ENCODE results near the gene SLC16A9.

Gene SLC16A9

DNA sequence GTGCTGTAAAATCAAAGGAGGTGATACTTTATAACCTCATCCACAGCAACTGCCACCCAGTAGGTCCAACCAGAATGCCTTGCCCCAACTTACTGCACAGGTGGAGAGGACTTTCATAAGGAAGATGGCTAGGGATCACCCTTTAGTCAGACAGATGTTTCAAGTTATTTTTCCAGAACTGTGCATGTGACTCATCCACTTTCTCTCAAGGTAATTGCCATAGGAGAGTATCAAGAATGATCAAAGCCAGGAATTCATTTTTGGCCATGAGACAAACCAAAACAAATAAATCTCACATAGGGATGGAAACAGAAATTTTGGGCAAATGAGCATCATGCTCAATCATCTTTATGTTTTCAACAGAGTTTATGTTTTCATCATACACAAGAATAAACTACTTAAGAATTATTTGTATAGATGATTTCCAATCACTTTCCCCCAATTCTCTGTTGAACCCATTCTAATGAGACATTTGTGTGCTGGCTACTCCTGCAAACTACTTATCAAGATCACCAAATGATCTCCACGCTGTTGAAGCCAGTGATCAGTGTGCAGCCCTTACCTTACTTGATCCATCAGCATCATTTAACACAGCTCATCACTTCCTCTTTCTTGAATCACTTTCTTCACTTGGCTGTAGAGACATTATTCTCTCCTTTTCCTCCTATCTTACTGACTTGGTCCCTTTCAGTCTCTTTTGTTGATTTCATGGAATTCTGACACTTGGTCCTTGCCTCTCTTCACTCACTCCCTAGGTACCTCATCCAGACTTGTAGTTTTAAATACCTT lies 74.0 kb downstream of the SLC16A9 start:
- Histone ChIP-seq H3K4ac (ENCODE audit: low read depth in 1 of 2, low read length in 2 of 2) (no peak overlapping the region), H2BK15ac (ENCODE audit: low read depth, poor library complexity, severe bottlenecking) (no peak overlapping the region), H2BK120ac (ENCODE audit: low read depth, low read length) (no peak overlapping the region), H3K14ac (ENCODE audit: low read length in 2 of 2) (no peak overlapping the region), H3K9me3 (ENCODE audit: control insufficient read depth, low read length) (no peaks in the 10 kb centered on the region), H3K4me2 (ENCODE audit: low read length, poor library complexity, severe bottlenecking) (no peak overlapping the region), H4K91ac (ENCODE audit: low read length) (no peak overlapping the region), H3K4me1 (ENCODE audit: control insufficient read depth, insufficient read depth, low read depth, low read length) (no peaks in the 10 kb centered on the region), H3K23ac (ENCODE audit: low read length in 2 of 2) (no peak overlapping the region), H4K8ac (ENCODE audit: low read length) (no peak overlapping the region), H3K4me3 (ENCODE audit: insufficient read depth in 1 of 2, low read depth in 1 of 2, low read length in 2 of 2) (no peak overlapping the region), H2BK5ac (ENCODE audit: low read depth, low read length, poor library complexity, severe bottlenecking) (no peak overlapping the region), H3K27me3 (ENCODE audit: control insufficient read depth in 1 of 2, insufficient read depth in 1 of 2, low read length in 2 of 2) (peaks cover 8 to 18% of the 10 kb centered on the region in 2 experiments), H3K9ac (ENCODE audit: low read length) (no peak overlapping the region), H2AK5ac (ENCODE audit: low read length, severe bottlenecking) (no peak overlapping the region), H3K18ac (ENCODE audit: low read depth in 1 of 2, low read length in 2 of 2) (no peak overlapping the region), H3K36me3 (ENCODE audit: control insufficient read depth in 1 of 2, insufficient read depth in 2 of 2, low read depth in 1 of 2, low read length in 2 of 2) (no peaks in the 10 kb centered on the region), H3K27ac (ENCODE audit: low read length, poor library complexity, severe bottlenecking) (no peak overlapping the region), H2BK12ac (ENCODE audit: low read length in 2 of 2) (no peak overlapping the region), H2AFZ (ENCODE audit: low read depth, low read length) (no peak overlapping the region), H3K79me1 (replicated peaks; ENCODE audit: low read length, poor library complexity, severe bottlenecking) (no peaks in the 10 kb centered on the region)
- 69% methylated on average over 1 of the region's 1 CpG for WGBS
- no peak for DNase-seq

DNA sequence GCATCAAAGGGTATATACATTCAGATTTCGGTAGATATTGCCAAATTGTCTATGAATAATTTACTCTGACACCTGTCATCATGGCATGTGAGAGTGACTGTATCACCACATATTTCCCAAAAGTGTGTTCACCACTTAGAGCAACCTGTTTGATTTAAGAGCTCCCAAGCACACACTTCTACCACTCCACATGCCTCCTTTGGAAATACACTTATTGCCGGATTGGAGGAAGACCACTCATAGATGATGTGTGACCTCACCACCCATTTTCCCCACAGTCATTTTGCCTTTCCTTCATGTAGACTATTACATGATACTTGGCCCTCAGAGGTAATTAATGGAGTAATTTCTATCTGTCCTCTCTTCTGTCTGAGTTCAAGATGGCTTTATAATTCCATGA lies 75.5 kb downstream of the SLC16A9 start:
- no peak overlapping the region for H2BK5ac ChIP-seq (ENCODE audit: low read depth, low read length, poor library complexity, severe bottlenecking)
- WGBS, result 94% methylated on average over 2 of the region's 2 CpGs
- no peak overlapping the region for H3K18ac ChIP-seq (ENCODE audit: low read depth in 1 of 2, low read length in 2 of 2)
- H2BK15ac ChIP-seq (ENCODE audit: low read depth, poor library complexity, severe bottlenecking), result no peak overlapping the region
- no peak overlapping the region for H3K4me3 ChIP-seq (ENCODE audit: insufficient read depth in 1 of 2, low read depth in 1 of 2, low read length in 2 of 2)
- H3K27me3 ChIP-seq (ENCODE audit: control insufficient read depth in 1 of 2, insufficient read depth in 1 of 2, low read length in 2 of 2), result peaks cover 12 to 31% of the 10 kb centered on the region in 2 experiments
- no peak overlapping the region for H3K4ac ChIP-seq (ENCODE audit: low read depth in 1 of 2, low read length in 2 of 2)
- H2AFZ ChIP-seq (ENCODE audit: low read depth, low read length), result no peak overlapping the region
- no peak overlapping the region for H4K91ac ChIP-seq (ENCODE audit: low read length)
- H2BK12ac ChIP-seq (ENCODE audit: low read length in 2 of 2), result no peak overlapping the region
- H3K14ac ChIP-seq (ENCODE audit: low read length in 2 of 2), result no peak overlapping the region
- H2AK5ac ChIP-seq (ENCODE audit: low read length, severe bottlenecking), result no peak overlapping the region
- no peak for DNase-seq
- H3K9me3 ChIP-seq (ENCODE audit: control insufficient read depth, low read length), result no peaks in the 10 kb centered on the region
- no peaks in the 10 kb centered on the region for H3K4me1 ChIP-seq (ENCODE audit: control insufficient read depth, insufficient read depth, low read depth, low read length)
- H2BK120ac ChIP-seq (ENCODE audit: low read depth, low read length), result no peak overlapping the region
- H4K8ac ChIP-seq (ENCODE audit: low read length), result no peak overlapping the region
- no peaks in the 10 kb centered on the region for H3K36me3 ChIP-seq (ENCODE audit: control insufficient read depth in 1 of 2, insufficient read depth in 2 of 2, low read depth in 1 of 2, low read length in 2 of 2)
- no peaks in the 10 kb centered on the region for H3K79me1 ChIP-seq (replicated peaks; ENCODE audit: low read length, poor library complexity, severe bottlenecking)
- no peak overlapping the region for H3K9ac ChIP-seq (ENCODE audit: low read length)
- no peak overlapping the region for H3K23ac ChIP-seq (ENCODE audit: low read length in 2 of 2)
- no peak overlapping the region for H3K27ac ChIP-seq (ENCODE audit: low read length, poor library complexity, severe bottlenecking)
- no peak overlapping the region for H3K4me2 ChIP-seq (ENCODE audit: low read length, poor library complexity, severe bottlenecking)

DNA sequence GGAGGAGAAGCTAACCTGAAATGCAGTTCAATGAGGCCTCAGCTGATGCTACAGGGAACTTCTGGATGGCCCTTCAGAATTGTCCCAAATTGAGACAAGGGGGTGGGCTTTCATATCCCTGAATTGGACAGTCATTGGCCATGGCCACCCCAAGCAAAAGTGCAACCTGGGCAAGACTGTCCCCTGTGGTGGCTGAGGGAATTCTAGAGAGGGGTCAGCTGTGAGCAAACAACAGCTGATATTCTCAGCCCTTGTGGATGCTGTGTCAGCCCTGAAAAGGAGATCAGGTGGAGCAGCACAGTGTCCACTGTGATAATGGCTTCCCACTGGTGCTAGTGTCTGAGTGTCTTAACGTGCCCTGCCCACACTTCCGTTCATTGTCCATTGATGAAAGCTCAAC lies 76.6 kb downstream of the SLC16A9 start:
- Histone ChIP-seq H3K14ac (ENCODE audit: low read length in 2 of 2) (no peak overlapping the region), H3K27ac (ENCODE audit: low read length, poor library complexity, severe bottlenecking) (no peak overlapping the region), H3K4ac (ENCODE audit: low read depth in 1 of 2, low read length in 2 of 2) (no peak overlapping the region), H2BK120ac (ENCODE audit: low read depth, low read length) (no peak overlapping the region), H4K91ac (ENCODE audit: low read length) (no peak overlapping the region), H3K9me3 (ENCODE audit: control insufficient read depth, low read length) (no peaks in the 10 kb centered on the region), H2BK15ac (ENCODE audit: low read depth, poor library complexity, severe bottlenecking) (no peak overlapping the region), H2AK5ac (ENCODE audit: low read length, severe bottlenecking) (no peak overlapping the region), H3K9ac (ENCODE audit: low read length) (no peak overlapping the region), H2BK5ac (ENCODE audit: low read depth, low read length, poor library complexity, severe bottlenecking) (no peak overlapping the region), H3K4me3 (ENCODE audit: insufficient read depth in 1 of 2, low read depth in 1 of 2, low read length in 2 of 2) (no peak overlapping the region), H3K36me3 (ENCODE audit: control insufficient read depth in 1 of 2, insufficient read depth in 2 of 2, low read depth in 1 of 2, low read length in 2 of 2) (no peaks in the 10 kb centered on the region), H2BK12ac (ENCODE audit: low read length in 2 of 2) (no peak overlapping the region), H3K27me3 (ENCODE audit: control insufficient read depth in 1 of 2, insufficient read depth in 1 of 2, low read length in 2 of 2) (peaks cover 16 to 37% of the 10 kb centered on the region in 2 experiments), H4K8ac (ENCODE audit: low read length) (no peak overlapping the region), H3K23ac (ENCODE audit: low read length in 2 of 2) (no peak overlapping the region), H3K4me1 (ENCODE audit: control insufficient read depth, insufficient read depth, low read depth, low read length) (no peaks in the 10 kb centered on the region), H3K79me1 (replicated peaks; ENCODE audit: low read length, poor library complexity, severe bottlenecking) (no peaks in the 10 kb centered on the region), H3K4me2 (ENCODE audit: low read length, poor library complexity, severe bottlenecking) (no peak overlapping the region), H3K18ac (ENCODE audit: low read depth in 1 of 2, low read length in 2 of 2) (no peak overlapping the region), H2AFZ (ENCODE audit: low read depth, low read length) (no peak overlapping the region)
- whole genome bisulfite sequencing, result 98% methylated on average over 2 of the region's 2 CpGs
- DNase-seq, result no peak

DNA sequence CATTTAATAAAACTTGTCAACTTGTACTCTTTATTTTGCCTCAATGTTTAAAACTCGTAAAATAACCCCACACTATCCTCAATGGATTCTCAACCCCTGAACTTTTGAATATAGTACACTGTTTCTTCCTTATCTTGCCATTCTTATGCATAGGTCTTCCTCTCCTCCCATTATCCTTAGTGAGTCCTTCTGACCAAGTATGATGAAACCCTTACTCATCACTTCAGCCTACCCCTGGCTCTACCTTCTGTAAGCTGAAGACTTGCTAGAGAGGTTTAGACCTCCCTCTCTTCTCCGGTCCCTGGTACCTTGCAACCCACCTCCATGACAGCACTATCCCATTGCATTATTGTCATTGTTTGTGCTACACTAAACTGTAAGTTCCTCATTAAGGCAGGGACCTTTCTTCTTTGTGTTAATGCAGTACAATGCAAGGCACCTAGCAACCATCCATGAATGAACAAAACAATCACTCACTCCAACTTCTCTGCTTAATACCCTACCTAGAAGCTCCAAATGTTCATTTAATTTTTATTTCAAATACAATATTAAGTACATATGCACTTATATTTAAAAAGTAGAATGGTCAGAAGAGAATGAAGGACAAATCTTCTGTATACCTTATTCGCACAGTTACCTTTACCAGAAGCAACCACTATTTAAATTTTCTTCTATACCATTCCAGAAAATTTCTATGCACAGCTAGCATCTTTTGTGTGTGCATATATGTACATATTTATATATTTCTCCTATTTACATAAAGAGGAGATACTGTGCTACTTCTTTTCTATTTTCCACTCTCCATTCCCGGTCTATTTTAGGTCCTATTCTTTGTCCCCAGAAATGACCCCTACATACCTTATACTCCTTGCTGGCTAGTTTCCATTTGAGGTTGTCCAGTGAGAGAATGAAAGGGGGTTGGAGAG lies 77.5 kb downstream of the SLC16A9 start:
- Histone ChIP-seq H3K27me3 (ENCODE audit: control insufficient read depth in 1 of 2, insufficient read depth in 1 of 2, low read length in 2 of 2) (peaks cover 16 to 37% of the 10 kb centered on the region in 2 experiments), H2BK5ac (ENCODE audit: low read depth, low read length, poor library complexity, severe bottlenecking) (no peak overlapping the region), H3K9me3 (ENCODE audit: control insufficient read depth, low read length) (no peaks in the 10 kb centered on the region), H3K9ac (ENCODE audit: low read length) (no peak overlapping the region), H2BK120ac (ENCODE audit: low read depth, low read length) (no peak overlapping the region), H3K4ac (ENCODE audit: low read depth in 1 of 2, low read length in 2 of 2) (no peak overlapping the region), H3K14ac (ENCODE audit: low read length in 2 of 2) (no peak overlapping the region), H3K36me3 (ENCODE audit: control insufficient read depth in 1 of 2, insufficient read depth in 2 of 2, low read depth in 1 of 2, low read length in 2 of 2) (no peaks in the 10 kb centered on the region), H3K23ac (ENCODE audit: low read length in 2 of 2) (no peak overlapping the region), H4K8ac (ENCODE audit: low read length) (no peak overlapping the region), H2BK12ac (ENCODE audit: low read length in 2 of 2) (no peak overlapping the region), H3K4me3 (ENCODE audit: insufficient read depth in 1 of 2, low read depth in 1 of 2, low read length in 2 of 2) (no peak overlapping the region), H3K4me2 (ENCODE audit: low read length, poor library complexity, severe bottlenecking) (no peak overlapping the region), H3K79me1 (replicated peaks; ENCODE audit: low read length, poor library complexity, severe bottlenecking) (no peaks in the 10 kb centered on the region), H3K27ac (ENCODE audit: low read length, poor library complexity, severe bottlenecking) (no peak overlapping the region), H3K18ac (ENCODE audit: low read depth in 1 of 2, low read length in 2 of 2) (no peak overlapping the region), H2AFZ (ENCODE audit: low read depth, low read length) (no peak overlapping the region), H2BK15ac (ENCODE audit: low read depth, poor library complexity, severe bottlenecking) (no peak overlapping the region), H3K4me1 (ENCODE audit: control insufficient read depth, insufficient read depth, low read depth, low read length) (no peaks in the 10 kb centered on the region), H2AK5ac (ENCODE audit: low read length, severe bottlenecking) (no peak overlapping the region), H4K91ac (ENCODE audit: low read length) (no peak overlapping the region)
- no peak for DNase-seq
- WGBS, result 89% methylated on average over 2 of the region's 4 CpGs

Data from mesenchymal stem cell (in vitro differentiated cells and primary cell).